A549 (cell line): ENCODE measurements around the gene F2. TPM values are rescaled to one million over a fixed set of nuclear protein-coding genes. Genes with fewer than 3 reads are reported as not detected.

Source experiments
- ATAC-seq, 2 experiments: fragments of 200-7000 bp in 1 of 2; fragments of >200 bp in 1 of 2; cut with Nextera tagmentation in 1 of 2; cut with Tn5 transposase in 1 of 2; 3 replicates each; pipeline versions ENCODE4 v1.8.0 to v1.9.1; 2018 to 2020; ENCODE audit warnings: mild to moderate bottlenecking in 1 of 2, moderate library complexity in 1 of 2
- CTCF ChIA-PET: fragments of 300-600 bp; sonication (Branson Sonifier 250); formaldehyde crosslinking; extraction: SDS; loops from one replicate; lab custom pipeline; 2021; ENCODE audit warnings: antibody characterized with exemption, inconsistent platforms; lab: Yijun Ruan, JAX
- POLR2A ChIA-PET: fragments of 350-600 bp; formaldehyde crosslinking; extraction: SDS; loops from one replicate; lab custom pipeline; 2021; ENCODE audit warnings: antibody characterized with exemption, inconsistent platforms; lab: Yijun Ruan, JAX
- DNase-seq, 2 experiments: peaks; one replicate each; pipeline versions ENCODE4 v3.0.0 to v3.0.0-alpha.2; 2011 to 2016; ENCODE audit warnings: low read depth in 1 of 2, low spot score in 1 of 2
- FAIRE-seq: peaks from 2 replicates; lab custom pipeline; 2011; peaks lifted over from hg19 to GRCh38; lab: Jason Lieb, UNC
- H3K27ac ChIP-seq, 2 experiments: fragments of >200 bp; sonication (Bioruptor Twin); formaldehyde crosslinking; 3 replicates each; pipeline ENCODE4 v1.5.1; 2016 to 2017
- H3K4me1 ChIP-seq: fragments of >200 bp; sonication (Bioruptor Twin); formaldehyde crosslinking; 3 replicates; pipeline ENCODE4 v1.6.1; 2016
- H3K4me2 ChIP-seq: fragments of >200 bp; sonication (Bioruptor Twin); formaldehyde crosslinking; 3 replicates; pipeline ENCODE4 v1.6.1; 2016
- H3K4me3 ChIP-seq: fragments of >200 bp; sonication (Bioruptor Twin); formaldehyde crosslinking; 3 replicates; pipeline ENCODE4 v1.5.1; 2016
- H3K9me3 ChIP-seq: fragments of >200 bp; sonication (Bioruptor Twin); formaldehyde crosslinking; 3 replicates; pipeline ENCODE4 v1.6.1; 2016
- ATOH8 ChIP-seq: fragments of 250-450 bp; sonication (Bioruptor Pico); IDR thresholded peaks from 2 replicates; pipeline ENCODE4 v1.5.0; 2020; ENCODE audit warnings: low read depth, mild to moderate bottlenecking, moderate library complexity
- BCL3 ChIP-seq: fragments of >200 bp; sonication (Bioruptor Twin); formaldehyde crosslinking; IDR thresholded peaks from 3 replicates; pipeline ENCODE4 v1.6.1; 2016
- CEBPB ChIP-seq, 2 experiments: fragments of >200 bp in 1 of 2; sonication (Bioruptor Twin) in 1 of 2; formaldehyde crosslinking in 1 of 2; IDR thresholded peaks; 2 replicates each; pipeline ENCODE4 v1.6.1; 2012 to 2016
- CHD2 ChIP-seq: fragments of 150-350 bp; IDR thresholded peaks from 2 replicates; pipeline ENCODE4 v1.6.1; 2014; ENCODE audit warnings: low read length; ENCODE audit not compliant: partially characterized antibody
- ELK1 ChIP-seq: fragments of 150-350 bp; IDR thresholded peaks from 2 replicates; pipeline ENCODE4 v1.6.1; 2014; ENCODE audit warnings: low read depth, mild to moderate bottlenecking, low read length
- FOSL2 ChIP-seq, 2 experiments: fragments of 450-650 bp in 1 of 2; fragments of >200 bp in 1 of 2; sonication (Bioruptor Twin) in 1 of 2; formaldehyde crosslinking; IDR thresholded peaks; 2 replicates each; pipeline versions ENCODE4 v1.5.0 to v1.6.1; 2016 to 2020; ENCODE audit warnings: mild to moderate bottlenecking in 1 of 2, moderate library complexity in 1 of 2
- KDM5A ChIP-seq: fragments of 200-600 bp; sonication (generic); IDR thresholded peaks from 2 replicates; pipeline ENCODE4 v1.6.1; 2016; ENCODE audit warnings: antibody characterized with exemption, mild to moderate bottlenecking
- MAFK ChIP-seq: fragments of 450-650 bp; IDR thresholded peaks from 2 replicates; pipeline ENCODE4 v1.6.1; 2014; ENCODE audit not compliant: partially characterized antibody
- NFE2L2 ChIP-seq: fragments of 150-350 bp; conservative IDR thresholded peaks from 2 replicates; pipeline ENCODE4 v1.6.1; 2014; ENCODE audit warnings: low read length
- PHF8 ChIP-seq: fragments of 200-600 bp; sonication (generic); IDR thresholded peaks from 2 replicates; pipeline ENCODE4 v1.6.1; 2016; ENCODE audit warnings: low read depth, mild to moderate bottlenecking, antibody characterized with exemption, moderate library complexity, borderline replicate concordance
- POLR2A ChIP-seq: IDR thresholded peaks from 2 replicates; pipeline ENCODE4 v1.6.1; 2012; ENCODE audit warnings: mild to moderate bottlenecking, low read length
- REST ChIP-seq: fragments of 200-600 bp; sonication (generic); IDR thresholded peaks from 2 replicates; pipeline ENCODE4 v1.6.1; 2016; ENCODE audit warnings: antibody characterized with exemption, mild to moderate bottlenecking, moderate library complexity
- SREBF2 ChIP-seq: fragments of 450-650 bp; IDR thresholded peaks from 2 replicates; pipeline ENCODE4 v1.6.1; 2014; ENCODE audit warnings: mild to moderate bottlenecking, moderate library complexity
- ZC3H11A ChIP-seq: fragments of 450-650 bp; IDR thresholded peaks from 2 replicates; pipeline ENCODE4 v1.6.1; 2014; ENCODE audit warnings: antibody characterized with exemption, mild to moderate bottlenecking
- ZNF302 ChIP-seq: fragments of 250-450 bp; sonication (Bioruptor Pico); IDR thresholded peaks from 2 replicates; pipeline ENCODE4 v1.9.0; 2021; ENCODE audit warnings: inconsistent platforms, mild to moderate bottlenecking, moderate library complexity
- WGBS: methylation state at CpG from one replicate; pipeline ENCODE4 v1.1.6; 2017; ENCODE audit errors: missing lambda C conversion rate; 5-methylcytosine and 5-hydroxymethylcytosine counted together
- polyA plus RNA-seq, 4 experiments: library from polyadenylated mRNA; depleted of rRNA in 3 of 4; stranded (reverse); fragments of >200 nt; fragmentation: RNase III in 1 of 4; extraction: RNeasy Plus Mini Kit Qiagen cat#74134 plus additional on column Dnase treatment in 1 of 4; gene quantifications; 2 replicates in 3 of 4; 3 replicates in 1 of 4; pipeline ENCODE4 v1.2.3, GENCODE V29; 2011 to 2017

Gene F2
- polyA plus RNA-seq, 2 of the 4 experiments (the other 2 are of a cell fraction): 2.5 to 3.8 TPM

GRCh38 chr11:46700241-46701077, 18.6 kb upstream of the F2 start, which contains the start of the genes ARHGAP1 and ZNF408 (continued):
- TF ChIP-seq FOSL2 (IDR thresholded peaks at IDR 0.05) (no peak), FOSL2 (CRISPR knock-in tag; IDR thresholded peaks at IDR 0.05) (0 out of 2 replicates have a peak, but pooled peaks have one; percentile 36), REST (no peak; the same call in 1 of the 2 replicates), SREBF2 (no peak), CHD2 (peak; percentile 34), ZC3H11A (peak; percentile 45; the same call in 1 of the 2 replicates), ATOH8 (CRISPR knock-in tag) (no peak), MAFK (no peak), NFE2L2 (no peak), ELK1 (peak; percentile 96)

GRCh38 chr11:46701078-46701654, 17.8 kb upstream of the F2 start:
- H3K4me1 ChIP-seq: peaks cover 24% of the 10 kb centered on the region; the same call in 2 of the 3 replicates
- peak overlapping the region; percentile 91 for H3K4me2 ChIP-seq
- ATAC-seq (peak; percentile 22 to 25; a peak in 4 of 6 replicates), FAIRE-seq (no peak)
- H3K4me3 ChIP-seq: peak overlapping the region; percentile 93
- CTCF ChIA-PET: interaction anchor here (1.1 to 1.4 kb wide), 5 partner anchors 14 to 311 kb away, joined by 3 to 4 read pairs (median 3); no protein-coding TSS in a partner anchor
- WGBS: 3% methylated on average over 26 of the region's 29 CpGs
- TF ChIP-seq POLR2A: peak; percentile 73; the same call in 1 of the 2 replicates
- TF ChIP-seq KDM5A: peak; percentile 92
- 0 out of 2 replicates have a peak, but pooled peaks have one; percentile 25 for TF ChIP-seq PHF8
- no peak for TF ChIP-seq ZNF302
- TF ChIP-seq BCL3: 0 out of 3 replicates have a peak, but pooled peaks have one; percentile 8
- TF ChIP-seq CEBPB (IDR thresholded peaks at IDR 0.05): no peak
- TF ChIP-seq, all 56 proteins: peak for 4
- no peak for DNase-seq
- Histone ChIP-seq H3K27ac (peak overlapping the region; percentile 99), H3K9me3 (no peaks in the 10 kb centered on the region)
- POLR2A ChIA-PET: interaction anchor here (0.7 to 1.5 kb wide), 9 partner anchors 10 to 140 kb away, joined by 3 to 11 read pairs (median 4); partner anchors contain the start of gene AMBRA1
